WI38 (cell line): ENCODE results near the gene GRPEL1.

Experiments
- H3K4me3 ChIP-seq: 2 replicates; pipeline ENCODE4 v1.5.1; 2011; ENCODE audit warnings: low read depth, mild to moderate bottlenecking, control low read depth, low read length
- CTCF ChIP-seq: IDR thresholded peaks from 2 replicates; pipeline ENCODE4 v1.5.1; 2012; ENCODE audit warnings: low read depth, mild to moderate bottlenecking, control low read depth, low read length

The GRPEL1 gene

GRCh38 chr4:7021355-7021754 lies 46.5 kb downstream of the GRPEL1 start:
- no peak for TF ChIP-seq CTCF
- H3K4me3 ChIP-seq, result no peak overlapping the region

GRCh38 chr4:7020856-7021255 lies 47.0 kb downstream of the GRPEL1 start:
- H3K4me3 ChIP-seq, result no peak overlapping the region
- TF ChIP-seq CTCF, result no peak

- no peak overlapping the region for H3K4me3 ChIP-seq
- no peak for TF ChIP-seq CTCF
These were observed 47.6 kb downstream of the GRPEL1 start for GRCh38 chr4:7020290-7020689.

- no peak for TF ChIP-seq CTCF
These were observed 48.5 kb downstream of the GRPEL1 start for GRCh38 chr4:7019367-7019766.

GRCh38 chr4:7018281-7018680 lies 49.6 kb downstream of the GRPEL1 start:
- H3K4me3 ChIP-seq, result no peak overlapping the region
- no peak for TF ChIP-seq CTCF

More at GRCh38 chr4:7019367-7019766, 48.5 kb downstream of the GRPEL1 start:
- no peak overlapping the region for H3K4me3 ChIP-seq

- no peak overlapping the region for H3K4me3 ChIP-seq
- no peak for TF ChIP-seq CTCF
These were observed 50.3 kb downstream of the GRPEL1 start for GRCh38 chr4:7017446-7018048.

- no peak for TF ChIP-seq CTCF
These were observed 51.4 kb downstream of the GRPEL1 start for GRCh38 chr4:7016512-7016911.

More at GRCh38 chr4:7016512-7016911, 51.4 kb downstream of the GRPEL1 start:
- H3K4me3 ChIP-seq, result no peak overlapping the region
